ENCODE data around the gene ADAD2. TPM values are rescaled to one million over a fixed set of nuclear protein-coding genes. Genes with fewer than 3 reads are reported as not detected.

The ADAD2 gene
- total and polyA plus RNA-seq, 4 donors = 0.20 to 1.3 (median 0.45) TPM

DNA sequence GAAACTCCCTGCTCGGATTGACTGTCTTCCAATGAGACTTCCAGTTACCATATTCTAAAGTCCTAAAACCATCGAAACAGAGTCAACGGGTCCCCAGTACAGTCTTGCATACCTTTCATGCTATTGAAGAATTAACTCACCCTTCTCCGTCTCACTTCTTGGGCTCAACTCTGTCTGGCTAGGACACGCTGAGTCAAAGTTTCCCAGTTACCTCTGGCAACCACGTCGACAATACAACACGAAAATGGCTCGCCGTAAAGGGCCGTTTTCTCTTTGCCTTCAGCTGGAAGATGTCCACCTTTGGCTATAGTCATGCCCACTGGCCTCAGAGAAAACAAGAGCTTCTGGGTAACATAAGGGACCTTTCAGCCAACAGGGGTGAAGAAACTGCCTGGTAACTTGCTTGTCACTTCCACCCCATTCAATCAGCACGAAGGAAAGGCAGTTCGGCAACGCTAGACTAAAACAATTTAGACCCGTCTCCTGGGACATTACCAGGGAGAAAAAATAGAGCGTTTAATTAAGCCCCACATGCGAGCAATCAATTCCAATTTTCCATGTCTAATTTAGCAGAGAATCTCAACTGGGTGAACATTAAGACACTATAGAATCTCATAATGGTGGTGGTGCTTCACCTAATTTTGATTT lies 27.3 kb downstream of the ADAD2 start:
- WGBS (ENCODE audit: insufficient coverage) = 53% methylated on average over 13 of the region's 17 CpGs

GRCh38 chr16:84218956-84219355 lies 28.0 kb downstream of the ADAD2 start:
- Histone ChIP-seq H3K27ac (ENCODE audit: low read depth, low read length) (no peak overlapping the region), H3K27me3 (ENCODE audit: control insufficient read depth, insufficient read depth, low read length) (peaks cover 2% of the 10 kb centered on the region), H3K4me3 (ENCODE audit: low read depth, low read length) (no peak overlapping the region), H3K36me3 (ENCODE audit: control insufficient read depth, insufficient read depth, low read length) (no peaks in the 10 kb centered on the region), H3K4me1 (ENCODE audit: control insufficient read depth, insufficient read depth, low read length) (peaks cover 6% of the 10 kb centered on the region), H3K9me3 (ENCODE audit: control insufficient read depth, insufficient read depth, low read length) (no peaks in the 10 kb centered on the region)
- DNase-seq (ENCODE audit: low read depth in 4 of 6, low spot score in 6 of 6) = no peak
- WGBS (ENCODE audit: insufficient coverage) = 51% methylated on average over 6 of the region's 6 CpGs

More for the DNA sequence above, 27.3 kb downstream of the ADAD2 start:
- no peaks in the 10 kb centered on the region for H3K9me3 ChIP-seq (ENCODE audit: control insufficient read depth, insufficient read depth, low read length)
- no peaks in the 10 kb centered on the region for H3K36me3 ChIP-seq (ENCODE audit: control insufficient read depth, insufficient read depth, low read length)
- H3K27ac ChIP-seq (ENCODE audit: low read depth, low read length) = no peak overlapping the region
- H3K4me3 ChIP-seq (ENCODE audit: low read depth, low read length) = no peak overlapping the region
- peak in 3 of 6 donors; percentile 33 to 94 (median 38) for DNase-seq (ENCODE audit: low read depth in 4 of 6, low spot score in 6 of 6)
- H3K27me3 ChIP-seq (ENCODE audit: control insufficient read depth, insufficient read depth, low read length) = peaks cover 2% of the 10 kb centered on the region
- peaks cover 6% of the 10 kb centered on the region for H3K4me1 ChIP-seq (ENCODE audit: control insufficient read depth, insufficient read depth, low read length)

DNA sequence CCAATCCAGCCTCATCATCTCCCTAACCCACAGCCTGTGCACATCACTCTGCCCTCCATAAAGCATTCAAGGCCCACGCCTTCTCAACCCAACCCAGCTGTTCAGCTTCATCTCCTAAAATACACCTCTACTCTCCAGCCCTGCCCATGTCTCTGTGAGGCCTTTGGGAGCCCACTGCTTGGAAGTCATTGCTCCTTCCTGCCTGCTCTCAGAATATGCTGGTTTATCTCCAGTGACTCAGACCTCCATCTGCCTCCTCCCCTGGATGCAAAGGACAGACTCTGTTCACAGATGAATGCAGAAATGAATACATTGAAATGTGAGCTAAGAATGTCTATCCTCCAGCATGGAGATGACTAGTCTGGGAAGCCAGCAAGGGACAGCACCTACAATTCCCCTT lies 29.9 kb downstream of the ADAD2 start:
- H3K36me3 ChIP-seq (ENCODE audit: control insufficient read depth, insufficient read depth, low read length) = no peaks in the 10 kb centered on the region
- H3K4me3 ChIP-seq (ENCODE audit: low read depth, low read length) = no peak overlapping the region
- no peaks in the 10 kb centered on the region for H3K9me3 ChIP-seq (ENCODE audit: control insufficient read depth, insufficient read depth, low read length)
- no peak for DNase-seq (ENCODE audit: low read depth in 4 of 6, low spot score in 6 of 6)
- peaks cover 2% of the 10 kb centered on the region for H3K27me3 ChIP-seq (ENCODE audit: control insufficient read depth, insufficient read depth, low read length)
- 93% methylated on average over 1 of the region's 1 CpG for WGBS (ENCODE audit: insufficient coverage)
- peaks cover 6% of the 10 kb centered on the region for H3K4me1 ChIP-seq (ENCODE audit: control insufficient read depth, insufficient read depth, low read length)
- H3K27ac ChIP-seq (ENCODE audit: low read depth, low read length) = no peak overlapping the region

- DNase-seq (ENCODE audit: low read depth in 4 of 6, low spot score in 6 of 6) = no peak
- Histone ChIP-seq H3K36me3 (ENCODE audit: control insufficient read depth, insufficient read depth, low read length) (no peaks in the 10 kb centered on the region), H3K4me1 (ENCODE audit: control insufficient read depth, insufficient read depth, low read length) (peaks cover 14% of the 10 kb centered on the region), H3K27me3 (ENCODE audit: control insufficient read depth, insufficient read depth, low read length) (peaks cover 2% of the 10 kb centered on the region), H3K4me3 (ENCODE audit: low read depth, low read length) (no peak overlapping the region), H3K27ac (ENCODE audit: low read depth, low read length) (no peak overlapping the region), H3K9me3 (ENCODE audit: control insufficient read depth, insufficient read depth, low read length) (no peaks in the 10 kb centered on the region)
- WGBS (ENCODE audit: insufficient coverage) = 73% methylated on average over 2 of the region's 4 CpGs
These were observed 32.5 kb downstream of the ADAD2 start for GRCh38 chr16:84223456-84223855.

DNA sequence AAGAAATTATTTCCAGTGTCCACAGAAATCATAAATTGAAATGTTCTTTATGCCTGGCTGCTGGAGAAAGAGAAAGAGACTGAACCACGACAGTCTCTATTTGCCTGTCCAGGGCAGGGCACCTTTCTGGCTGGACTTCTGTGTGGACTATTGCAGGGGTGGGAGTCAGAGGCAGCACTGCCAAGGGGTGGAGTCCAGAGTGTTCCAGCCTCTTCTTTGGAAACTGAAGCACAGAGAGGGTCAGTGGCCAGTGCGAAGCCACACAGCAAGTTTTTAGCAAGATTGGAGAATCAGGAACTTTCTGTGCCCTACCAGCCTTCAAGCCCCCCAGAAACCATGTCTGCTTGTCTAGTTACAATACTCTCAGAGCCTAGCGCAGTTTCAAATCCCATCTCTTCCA lies 33.6 kb downstream of the ADAD2 start:
- H3K36me3 ChIP-seq (ENCODE audit: control insufficient read depth, insufficient read depth, low read length) = no peaks in the 10 kb centered on the region
- H3K27me3 ChIP-seq (ENCODE audit: control insufficient read depth, insufficient read depth, low read length) = peaks cover 2% of the 10 kb centered on the region
- WGBS (ENCODE audit: insufficient coverage) = 100% methylated on average over 2 of the region's 3 CpGs

DNA sequence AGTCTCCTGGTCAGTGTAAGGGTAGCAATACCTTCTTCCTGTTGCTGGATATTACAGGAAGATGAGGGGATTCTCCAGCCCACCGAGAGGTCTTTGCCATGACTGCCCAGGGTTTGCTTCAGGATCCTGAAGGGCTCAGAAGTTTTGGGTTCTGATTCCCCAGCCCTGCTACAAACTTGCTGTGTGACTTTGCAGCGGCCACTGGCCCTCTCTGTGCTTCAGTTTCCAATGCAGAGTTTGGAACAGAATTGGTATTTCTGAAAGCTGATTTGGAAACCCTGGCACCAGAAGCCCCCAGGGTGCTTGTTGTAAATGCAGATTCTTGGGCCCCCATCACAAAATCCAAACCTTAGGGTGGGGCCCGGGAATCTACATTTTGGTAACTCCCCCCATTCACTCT lies 34.2 kb downstream of the ADAD2 start:
- H3K36me3 ChIP-seq (ENCODE audit: control insufficient read depth, insufficient read depth, low read length) = no peaks in the 10 kb centered on the region
- H3K4me1 ChIP-seq (ENCODE audit: control insufficient read depth, insufficient read depth, low read length) = peaks cover 17% of the 10 kb centered on the region
- no peak for DNase-seq (ENCODE audit: low read depth in 4 of 6, low spot score in 6 of 6)
- WGBS (ENCODE audit: insufficient coverage) = 100% methylated on average over 2 of the region's 3 CpGs
- peaks cover 2% of the 10 kb centered on the region for H3K27me3 ChIP-seq (ENCODE audit: control insufficient read depth, insufficient read depth, low read length)
- no peak overlapping the region for H3K27ac ChIP-seq (ENCODE audit: low read depth, low read length)
- no peaks in the 10 kb centered on the region for H3K9me3 ChIP-seq (ENCODE audit: control insufficient read depth, insufficient read depth, low read length)
- H3K4me3 ChIP-seq (ENCODE audit: low read depth, low read length) = no peak overlapping the region

More for the DNA sequence above, 33.6 kb downstream of the ADAD2 start:
- no peak for DNase-seq (ENCODE audit: low read depth in 4 of 6, low spot score in 6 of 6)
- no peak overlapping the region for H3K27ac ChIP-seq (ENCODE audit: low read depth, low read length)
- H3K4me3 ChIP-seq (ENCODE audit: low read depth, low read length) = no peak overlapping the region
- H3K4me1 ChIP-seq (ENCODE audit: control insufficient read depth, insufficient read depth, low read length) = peaks cover 13% of the 10 kb centered on the region
- no peaks in the 10 kb centered on the region for H3K9me3 ChIP-seq (ENCODE audit: control insufficient read depth, insufficient read depth, low read length)

GRCh38 chr16:84225571-84225970 lies 34.6 kb downstream of the ADAD2 start:
- Histone ChIP-seq H3K4me1 (ENCODE audit: control insufficient read depth, insufficient read depth, low read length) (peaks cover 17% of the 10 kb centered on the region), H3K27me3 (ENCODE audit: control insufficient read depth, insufficient read depth, low read length) (peaks cover 2% of the 10 kb centered on the region), H3K36me3 (ENCODE audit: control insufficient read depth, insufficient read depth, low read length) (no peaks in the 10 kb centered on the region), H3K4me3 (ENCODE audit: low read depth, low read length) (no peak overlapping the region), H3K27ac (ENCODE audit: low read depth, low read length) (no peak overlapping the region), H3K9me3 (ENCODE audit: control insufficient read depth, insufficient read depth, low read length) (no peaks in the 10 kb centered on the region)
- WGBS (ENCODE audit: insufficient coverage) = 92% methylated on average over 4 of the region's 7 CpGs
- DNase-seq (ENCODE audit: low read depth in 4 of 6, low spot score in 6 of 6) = no peak

- Histone ChIP-seq H3K27me3 (ENCODE audit: control insufficient read depth, insufficient read depth, low read length) (peaks cover 2% of the 10 kb centered on the region), H3K9me3 (ENCODE audit: control insufficient read depth, insufficient read depth, low read length) (no peaks in the 10 kb centered on the region), H3K4me1 (ENCODE audit: control insufficient read depth, insufficient read depth, low read length) (peaks cover 17% of the 10 kb centered on the region), H3K27ac (ENCODE audit: low read depth, low read length) (no peak overlapping the region), H3K36me3 (ENCODE audit: control insufficient read depth, insufficient read depth, low read length) (no peaks in the 10 kb centered on the region), H3K4me3 (ENCODE audit: low read depth, low read length) (no peak overlapping the region)
- DNase-seq (ENCODE audit: low read depth in 4 of 6, low spot score in 6 of 6) = no peak
- 78% methylated on average over 6 of the region's 8 CpGs for WGBS (ENCODE audit: insufficient coverage)
These were observed 35.1 kb downstream of the ADAD2 start for GRCh38 chr16:84226026-84226425.

DNA sequence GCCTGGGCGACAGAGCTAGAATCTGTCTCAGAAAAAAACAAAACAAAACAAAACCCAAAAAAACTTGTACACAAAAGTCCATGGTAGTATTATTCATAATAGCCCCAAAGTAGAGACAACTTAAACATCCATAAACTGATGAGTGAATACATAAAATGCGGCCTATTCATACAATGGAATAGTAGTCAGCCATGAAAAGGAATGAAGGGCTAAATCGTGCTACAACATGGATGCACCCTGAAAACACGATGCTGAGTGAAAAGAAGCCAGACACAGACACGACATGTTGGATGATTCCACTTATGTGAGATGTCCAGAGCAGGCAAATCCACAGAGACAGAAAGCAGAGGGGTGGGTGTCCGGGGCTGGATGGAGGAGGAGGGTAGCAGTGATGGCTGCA lies 36.6 kb downstream of the ADAD2 start:
- 92% methylated on average over 5 of the region's 6 CpGs for WGBS (ENCODE audit: insufficient coverage)

GRCh38 chr16:84228256-84228838 lies 37.4 kb downstream of the ADAD2 start:
- Histone ChIP-seq H3K4me3 (ENCODE audit: low read depth, low read length) (no peak overlapping the region), H3K36me3 (ENCODE audit: control insufficient read depth, insufficient read depth, low read length) (no peaks in the 10 kb centered on the region), H3K9me3 (ENCODE audit: control insufficient read depth, insufficient read depth, low read length) (no peaks in the 10 kb centered on the region), H3K27ac (ENCODE audit: low read depth, low read length) (no peak overlapping the region), H3K4me1 (ENCODE audit: control insufficient read depth, insufficient read depth, low read length) (peaks cover 17% of the 10 kb centered on the region), H3K27me3 (ENCODE audit: control insufficient read depth, insufficient read depth, low read length) (no peaks in the 10 kb centered on the region)
- peak in 1 of 6 donors; percentile 57 for DNase-seq (ENCODE audit: low read depth in 4 of 6, low spot score in 6 of 6)
- 47% methylated on average over 14 of the region's 18 CpGs for WGBS (ENCODE audit: insufficient coverage)

More for the DNA sequence above, 36.6 kb downstream of the ADAD2 start:
- H3K36me3 ChIP-seq (ENCODE audit: control insufficient read depth, insufficient read depth, low read length) = no peaks in the 10 kb centered on the region
- no peaks in the 10 kb centered on the region for H3K27me3 ChIP-seq (ENCODE audit: control insufficient read depth, insufficient read depth, low read length)
- no peak for DNase-seq (ENCODE audit: low read depth in 4 of 6, low spot score in 6 of 6)
- no peaks in the 10 kb centered on the region for H3K9me3 ChIP-seq (ENCODE audit: control insufficient read depth, insufficient read depth, low read length)
- H3K4me3 ChIP-seq (ENCODE audit: low read depth, low read length) = no peak overlapping the region
- peaks cover 17% of the 10 kb centered on the region for H3K4me1 ChIP-seq (ENCODE audit: control insufficient read depth, insufficient read depth, low read length)
- H3K27ac ChIP-seq (ENCODE audit: low read depth, low read length) = no peak overlapping the region
